Measurements from ENCODE around the gene FAM229B.

Gene FAM229B

DNA sequence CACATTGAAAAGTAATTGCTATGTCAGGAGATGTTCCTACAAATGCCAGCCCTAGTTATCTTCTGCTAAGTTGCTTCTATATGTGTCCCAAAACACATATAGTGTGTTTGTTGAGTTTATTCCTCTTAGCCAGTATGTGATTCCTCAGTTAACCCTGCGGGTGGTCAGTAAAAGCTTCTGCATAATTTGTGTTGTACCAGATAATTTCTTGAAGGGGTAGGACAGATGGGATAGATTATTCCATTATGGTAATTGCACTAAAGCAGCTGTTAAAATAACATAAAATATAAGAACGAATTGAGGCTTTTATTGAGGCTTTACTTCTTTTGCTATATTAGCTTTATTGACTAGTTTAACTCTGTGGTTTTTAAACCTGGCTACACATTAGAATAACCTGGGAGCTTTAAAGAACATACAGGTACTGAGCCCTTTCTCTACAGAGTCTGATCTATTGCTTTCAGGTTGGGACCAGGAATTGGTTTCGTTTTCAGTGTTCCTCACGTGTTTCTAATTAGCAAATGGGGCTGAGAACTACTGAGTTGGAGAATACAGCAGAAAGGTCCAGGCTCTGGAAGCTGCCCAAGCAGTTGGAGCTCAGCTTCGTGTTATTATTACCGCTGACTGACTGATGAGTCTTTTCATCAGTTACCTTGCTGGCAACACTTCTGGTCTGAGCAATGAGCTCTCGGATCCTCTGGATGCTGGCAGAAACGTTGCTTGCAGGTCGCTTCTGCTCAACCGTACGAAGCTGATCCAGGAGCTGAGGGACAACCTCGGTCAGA is 56.9 kb downstream of the FAM229B start:
- peak; percentile 10 for DNase-seq (ENCODE audit: low read depth)

DNA sequence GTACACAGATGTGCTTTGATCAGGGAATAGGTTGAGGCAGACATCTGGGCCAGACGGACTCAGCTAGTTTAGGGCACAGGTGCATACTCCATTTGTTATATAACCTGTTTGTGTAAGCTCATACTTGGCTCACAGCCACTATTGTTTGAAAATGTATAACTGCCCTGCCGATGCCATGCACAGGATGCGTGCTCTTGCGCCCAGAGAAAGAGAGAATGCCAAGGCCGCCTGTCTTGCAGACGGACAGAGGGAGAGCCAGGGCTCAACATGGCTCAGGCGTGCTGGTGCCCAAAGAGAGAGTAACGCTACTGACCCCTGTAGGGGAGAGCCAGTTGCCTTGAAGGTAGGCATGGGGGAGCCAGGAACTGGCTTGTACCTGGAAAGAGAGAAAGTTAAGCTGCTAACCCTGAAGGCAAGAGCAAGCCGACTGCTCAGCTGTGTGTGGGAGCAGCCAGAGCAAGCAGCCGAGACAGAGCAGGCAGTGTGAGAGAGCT is 57.7 kb downstream of the FAM229B start:
- no peak for DNase-seq (ENCODE audit: low read depth)

DNA sequence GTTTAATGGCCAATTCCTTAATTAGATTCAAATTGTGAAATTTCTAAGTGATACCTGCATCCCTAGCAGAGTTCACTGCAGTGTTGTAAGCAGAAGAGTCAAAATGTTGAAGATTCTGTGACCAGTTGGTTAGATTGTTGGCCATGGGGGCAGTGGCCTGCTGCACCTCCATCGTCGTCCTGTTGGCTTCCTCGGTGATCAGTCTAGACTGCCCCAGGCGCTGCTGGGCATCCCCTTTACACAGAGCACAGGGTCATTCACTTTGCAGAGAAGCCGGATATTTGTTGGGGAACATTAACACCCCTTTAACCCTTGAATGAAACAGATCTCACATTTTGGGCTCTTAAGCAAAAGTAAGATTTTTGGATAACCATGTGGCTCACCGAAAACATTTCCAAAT is 60.7 kb downstream of the FAM229B start:
- no peak for DNase-seq (ENCODE audit: low read depth)

DNA sequence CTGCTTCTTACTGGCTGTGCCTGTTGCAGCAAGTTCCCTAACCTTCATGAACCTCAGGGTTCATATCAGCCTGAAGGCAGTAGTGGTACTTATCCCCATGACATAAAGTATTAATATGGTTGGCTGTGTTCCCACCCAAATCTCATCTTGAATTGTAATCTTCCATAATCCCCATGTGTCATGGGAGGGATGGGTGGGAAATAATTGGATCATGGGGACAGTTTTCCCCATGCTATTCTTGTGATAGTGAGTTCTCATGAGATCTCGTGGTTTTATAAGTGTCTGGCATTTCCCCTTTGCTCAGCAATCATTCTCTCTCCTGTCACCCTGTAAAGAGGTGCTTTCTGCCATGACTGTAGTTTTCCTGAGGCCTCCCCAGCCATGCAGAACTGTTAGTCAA is 61.8 kb downstream of the FAM229B start:
- peak; percentile 9 for DNase-seq (ENCODE audit: low read depth)

DNA sequence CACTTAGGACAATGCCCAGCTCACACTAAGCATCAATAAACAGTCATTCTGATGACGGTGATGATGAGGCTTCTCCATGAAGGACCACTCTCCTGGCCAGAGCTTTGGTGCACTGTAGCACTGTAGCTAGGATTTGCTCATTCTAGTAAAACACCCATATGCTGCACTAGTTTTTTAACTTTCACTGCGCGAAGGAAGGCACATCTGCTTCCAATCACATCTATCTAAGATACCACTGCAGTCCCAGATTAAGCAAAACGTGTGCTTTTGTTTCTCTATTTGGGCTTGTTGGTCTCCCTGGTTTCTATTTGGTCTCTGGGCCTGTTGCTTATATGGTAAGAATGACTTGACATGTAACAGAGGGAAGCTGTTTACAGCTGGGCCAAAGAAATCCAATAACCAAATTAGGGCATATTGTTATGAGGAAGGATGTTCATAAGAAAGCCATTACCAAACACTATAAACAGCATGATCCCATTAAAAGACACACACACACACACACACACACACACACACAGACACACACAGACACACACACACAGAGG is 62.4 kb downstream of the FAM229B start:
- DNase-seq (ENCODE audit: low read depth) = peak; percentile 82

DNA sequence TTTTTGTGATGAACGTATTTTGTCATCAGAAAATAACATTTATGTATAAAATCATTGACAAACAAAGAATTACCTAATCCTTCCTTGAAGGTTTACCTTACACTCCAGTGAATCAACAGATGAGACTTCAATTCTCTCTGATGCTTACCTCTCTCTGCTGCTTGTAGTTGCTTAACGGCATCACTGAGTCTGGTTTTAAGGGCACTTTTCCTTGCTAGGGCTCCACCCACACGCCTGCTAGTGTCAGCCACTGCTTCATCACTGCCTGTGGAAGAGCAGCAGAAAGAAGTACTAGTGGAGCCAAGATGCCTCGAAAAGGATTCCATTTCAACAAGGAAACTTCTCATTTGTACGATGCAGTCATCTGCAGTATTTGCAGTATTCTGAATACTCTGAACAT is 63.0 kb downstream of the FAM229B start:
- no peak for DNase-seq (ENCODE audit: low read depth)

All from GM04503 (cell line).